LNCAP (cell line): ENCODE data around the gene DIO3.

Experiments used
- CTCF ChIP-seq: fragments of 450-650 bp; IDR thresholded peaks from 2 replicates; pipeline ENCODE4 v1.5.1; 2017; ENCODE audit warnings: mild to moderate bottlenecking

DIO3 gene

GRCh38 chr14:101544550-101544949 is 16.7 kb upstream of the DIO3 start:
- no peak for TF ChIP-seq CTCF

- no peak for TF ChIP-seq CTCF
Observed at GRCh38 chr14:101546706-101547105, 14.6 kb upstream of the DIO3 start.

GRCh38 chr14:101547107-101547738 is 14.1 kb upstream of the DIO3 start:
- TF ChIP-seq CTCF = no peak

- TF ChIP-seq CTCF = no peak
Observed at GRCh38 chr14:101547961-101548669, 13.2 kb upstream of the DIO3 start.

GRCh38 chr14:101548710-101549109 is 12.6 kb upstream of the DIO3 start:
- no peak for TF ChIP-seq CTCF

- TF ChIP-seq CTCF = no peak
Observed at GRCh38 chr14:101549154-101549553, 12.1 kb upstream of the DIO3 start.

GRCh38 chr14:101551729-101552595 is 9.3 kb upstream of the DIO3 start:
- TF ChIP-seq CTCF = no peak
